ENCODE results near the gene ENTPD7.

Gene ENTPD7

GRCh38 chr10:99659031-99659867 lies at the start of gene ENTPD7:
Gene ENTPD7 (plus strand): TSS chr10:99659509. CDS start chr10:99659957, 448 bp downstream.
- H3K9ac ChIP-seq (ENCODE audit: low read length) = peak within 1 kb of the TSS; percentile 82
- H3K9me3 ChIP-seq (ENCODE audit: control insufficient read depth, low read length) = no peaks in the 10 kb centered on the region
- peaks cover 10% of the 10 kb centered on the region for H3K4me1 ChIP-seq (ENCODE audit: control insufficient read depth, insufficient read depth, low read length)
- no peaks in the 10 kb centered on the region for H3K27me3 ChIP-seq (ENCODE audit: control insufficient read depth, insufficient read depth, low read length)
- no peaks in the 10 kb centered on the region for H3K36me3 ChIP-seq (ENCODE audit: control insufficient read depth, insufficient read depth, low read length)
- H3K4me3 ChIP-seq (ENCODE audit: low read length) = peak within 1 kb of the TSS; percentile 81

DNA sequence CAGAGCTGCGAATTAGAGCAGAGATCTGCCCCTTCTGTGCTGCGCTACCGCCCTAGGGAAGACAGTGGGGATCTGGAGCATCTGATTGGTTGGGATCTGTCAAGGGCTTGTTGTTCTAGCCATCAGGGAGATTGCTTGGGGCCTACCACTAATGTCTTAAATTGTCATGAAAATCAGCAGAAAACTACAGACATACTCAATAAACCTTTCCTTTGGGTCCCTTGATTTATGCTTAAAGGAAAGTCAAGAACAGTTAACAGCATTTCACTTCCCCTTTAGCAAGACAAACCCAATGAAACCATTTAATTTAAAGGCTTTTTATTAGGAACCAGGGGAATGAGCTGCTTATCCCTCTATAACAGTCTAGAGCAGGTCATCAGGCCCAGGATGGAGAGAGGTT lies 49.1 kb upstream of the ENTPD7 start:
- H3K4me1 ChIP-seq (ENCODE audit: control insufficient read depth, insufficient read depth, low read length) = no peaks in the 10 kb centered on the region
- H3K27me3 ChIP-seq (ENCODE audit: control insufficient read depth, insufficient read depth, low read length) = no peaks in the 10 kb centered on the region
- peaks cover 5% of the 10 kb centered on the region for H3K36me3 ChIP-seq (ENCODE audit: control insufficient read depth, insufficient read depth, low read length)
- no peak overlapping the region for H3K9ac ChIP-seq (ENCODE audit: low read length)
- no peaks in the 10 kb centered on the region for H3K9me3 ChIP-seq (ENCODE audit: control insufficient read depth, low read length)
- H3K4me3 ChIP-seq (ENCODE audit: low read length) = no peak overlapping the region

GRCh38 chr10:99611326-99611725 lies 48.0 kb upstream of the ENTPD7 start:
- no peaks in the 10 kb centered on the region for H3K4me1 ChIP-seq (ENCODE audit: control insufficient read depth, insufficient read depth, low read length)
- H3K36me3 ChIP-seq (ENCODE audit: control insufficient read depth, insufficient read depth, low read length) = peaks cover 5% of the 10 kb centered on the region
- no peaks in the 10 kb centered on the region for H3K9me3 ChIP-seq (ENCODE audit: control insufficient read depth, low read length)
- no peaks in the 10 kb centered on the region for H3K27me3 ChIP-seq (ENCODE audit: control insufficient read depth, insufficient read depth, low read length)
- H3K9ac ChIP-seq (ENCODE audit: low read length) = no peak overlapping the region
- no peak overlapping the region for H3K4me3 ChIP-seq (ENCODE audit: low read length)

- H3K27me3 ChIP-seq (ENCODE audit: control insufficient read depth, insufficient read depth, low read length) = no peaks in the 10 kb centered on the region
- H3K9me3 ChIP-seq (ENCODE audit: control insufficient read depth, low read length) = no peaks in the 10 kb centered on the region
- H3K4me1 ChIP-seq (ENCODE audit: control insufficient read depth, insufficient read depth, low read length) = peaks cover 4% of the 10 kb centered on the region
- no peak overlapping the region for H3K9ac ChIP-seq (ENCODE audit: low read length)
- H3K36me3 ChIP-seq (ENCODE audit: control insufficient read depth, insufficient read depth, low read length) = peaks cover 5% of the 10 kb centered on the region
- no peak overlapping the region for H3K4me3 ChIP-seq (ENCODE audit: low read length)
Measured at GRCh38 chr10:99612167-99612831, 47.0 kb upstream of the ENTPD7 start.

DNA sequence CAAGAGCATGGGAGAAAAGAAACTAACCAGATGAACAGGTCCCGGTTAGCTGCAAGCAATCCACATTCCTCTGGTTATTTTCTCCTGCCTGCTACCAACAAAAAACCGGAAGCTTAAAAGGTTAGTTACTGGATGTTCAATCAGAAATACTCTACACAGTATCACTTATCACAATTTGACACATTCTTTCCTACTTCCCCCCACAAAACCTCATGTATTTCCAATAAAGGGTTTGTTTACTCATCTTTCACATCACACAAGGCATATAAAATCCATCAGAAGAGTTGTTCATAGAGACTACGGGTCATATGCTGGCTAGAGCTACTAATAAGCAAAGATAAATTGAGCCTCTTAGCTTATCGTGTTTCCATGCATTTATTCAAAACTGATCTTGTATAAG lies 43.9 kb upstream of the ENTPD7 start:
- peaks cover 5% of the 10 kb centered on the region for H3K36me3 ChIP-seq (ENCODE audit: control insufficient read depth, insufficient read depth, low read length)
- no peaks in the 10 kb centered on the region for H3K27me3 ChIP-seq (ENCODE audit: control insufficient read depth, insufficient read depth, low read length)
- H3K9ac ChIP-seq (ENCODE audit: low read length) = no peak overlapping the region
- peaks cover 19% of the 10 kb centered on the region for H3K4me1 ChIP-seq (ENCODE audit: control insufficient read depth, insufficient read depth, low read length)
- H3K9me3 ChIP-seq (ENCODE audit: control insufficient read depth, low read length) = no peaks in the 10 kb centered on the region
- no peak overlapping the region for H3K4me3 ChIP-seq (ENCODE audit: low read length)

DNA sequence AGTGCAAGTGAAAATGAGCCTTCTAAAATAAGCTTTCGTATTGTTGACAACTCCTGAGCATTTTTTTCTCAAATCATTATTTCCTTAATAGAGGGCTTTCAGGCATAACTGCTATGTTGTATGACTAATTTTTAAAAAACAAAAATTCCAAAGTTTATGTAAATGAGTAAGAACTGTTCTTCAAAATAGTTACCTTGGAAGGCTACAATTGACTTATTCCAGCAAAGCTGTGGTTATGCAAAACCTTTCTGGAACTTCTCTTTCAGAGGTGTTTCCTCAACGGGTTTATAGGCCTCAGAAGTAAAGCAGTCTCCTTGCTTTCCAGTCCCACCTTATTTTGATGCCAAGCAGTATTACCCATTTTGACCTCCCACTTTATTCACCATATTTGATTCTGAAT lies 41.6 kb upstream of the ENTPD7 start:
- no peak overlapping the region for H3K4me3 ChIP-seq (ENCODE audit: low read length)
- no peaks in the 10 kb centered on the region for H3K9me3 ChIP-seq (ENCODE audit: control insufficient read depth, low read length)
- H3K4me1 ChIP-seq (ENCODE audit: control insufficient read depth, insufficient read depth, low read length) = peaks cover 28% of the 10 kb centered on the region
- peak overlapping the region; percentile 71 for H3K9ac ChIP-seq (ENCODE audit: low read length)
- H3K27me3 ChIP-seq (ENCODE audit: control insufficient read depth, insufficient read depth, low read length) = no peaks in the 10 kb centered on the region
- peaks cover 4% of the 10 kb centered on the region for H3K36me3 ChIP-seq (ENCODE audit: control insufficient read depth, insufficient read depth, low read length)

- Histone ChIP-seq H3K9me3 (ENCODE audit: control insufficient read depth, low read length) (no peaks in the 10 kb centered on the region), H3K36me3 (ENCODE audit: control insufficient read depth, insufficient read depth, low read length) (no peaks in the 10 kb centered on the region), H3K4me3 (ENCODE audit: low read length) (peak overlapping the region; percentile 43), H3K27me3 (ENCODE audit: control insufficient read depth, insufficient read depth, low read length) (no peaks in the 10 kb centered on the region), H3K9ac (ENCODE audit: low read length) (peak overlapping the region; percentile 71), H3K4me1 (ENCODE audit: control insufficient read depth, insufficient read depth, low read length) (peaks cover 28% of the 10 kb centered on the region)
Measured at GRCh38 chr10:99619090-99619800, 40.1 kb upstream of the ENTPD7 start.

GRCh38 chr10:99619851-99620710 lies 39.2 kb upstream of the ENTPD7 start, which contains the start of gene SLC25A28:
Gene SLC25A28 (minus strand): TSS chr10:99620439. CDS start chr10:99620335, 104 bp downstream.
- H3K27me3 ChIP-seq (ENCODE audit: control insufficient read depth, insufficient read depth, low read length) = no peaks in the 10 kb centered on the region
- peak within 1 kb of the TSS; percentile 85 for H3K9ac ChIP-seq (ENCODE audit: low read length)
- peak within 1 kb of the TSS; percentile 80 for H3K4me3 ChIP-seq (ENCODE audit: low read length)
- H3K9me3 ChIP-seq (ENCODE audit: control insufficient read depth, low read length) = no peaks in the 10 kb centered on the region
- H3K36me3 ChIP-seq (ENCODE audit: control insufficient read depth, insufficient read depth, low read length) = no peaks in the 10 kb centered on the region
- peaks cover 28% of the 10 kb centered on the region for H3K4me1 ChIP-seq (ENCODE audit: control insufficient read depth, insufficient read depth, low read length)

GRCh38 chr10:99620711-99621453 lies 38.4 kb upstream of the ENTPD7 start:
- no peaks in the 10 kb centered on the region for H3K9me3 ChIP-seq (ENCODE audit: control insufficient read depth, low read length)
- H3K4me3 ChIP-seq (ENCODE audit: low read length) = peak overlapping the region; percentile 80
- H3K9ac ChIP-seq (ENCODE audit: low read length) = peak overlapping the region; percentile 85
- H3K27me3 ChIP-seq (ENCODE audit: control insufficient read depth, insufficient read depth, low read length) = no peaks in the 10 kb centered on the region
- no peaks in the 10 kb centered on the region for H3K36me3 ChIP-seq (ENCODE audit: control insufficient read depth, insufficient read depth, low read length)
- H3K4me1 ChIP-seq (ENCODE audit: control insufficient read depth, insufficient read depth, low read length) = peaks cover 28% of the 10 kb centered on the region

DNA sequence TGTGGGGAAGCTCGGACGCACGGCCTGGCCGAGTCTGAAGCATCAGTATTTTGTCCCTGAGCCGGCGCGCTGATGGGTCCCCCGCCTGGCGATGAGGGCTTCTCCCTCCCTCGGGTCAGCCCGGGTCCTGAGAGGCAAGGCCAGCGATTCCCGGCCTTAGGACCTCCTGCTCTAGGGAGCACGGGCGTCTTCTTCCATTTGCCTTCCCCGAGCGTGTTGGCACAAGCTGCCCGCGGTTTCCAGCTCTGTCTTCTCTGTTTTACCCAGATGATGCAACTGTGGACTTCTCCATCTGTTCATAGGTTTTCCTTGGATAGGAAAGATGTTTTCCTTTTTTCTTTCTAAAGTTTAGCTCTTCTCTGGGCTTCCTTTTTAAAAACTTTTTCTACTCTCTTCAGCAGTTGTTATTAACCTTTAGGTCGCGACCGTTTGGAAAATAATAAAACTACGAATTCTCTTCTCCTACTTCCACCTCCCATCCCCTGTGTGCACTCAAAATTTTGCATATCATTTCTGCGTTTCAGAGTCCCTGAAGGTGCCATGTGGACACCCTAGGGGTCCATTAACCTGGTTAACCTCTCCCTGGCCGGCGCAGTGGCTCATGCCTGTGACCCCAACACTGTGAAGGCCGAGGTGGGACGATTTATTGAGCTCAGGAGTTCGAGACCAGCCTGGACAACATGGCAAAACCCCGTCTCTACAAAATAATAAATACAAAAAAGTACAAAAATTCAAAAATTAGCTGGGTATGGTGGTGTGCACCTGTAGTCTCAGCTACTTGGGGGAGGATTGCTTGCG lies 37.7 kb upstream of the ENTPD7 start:
- peaks cover 28% of the 10 kb centered on the region for H3K4me1 ChIP-seq (ENCODE audit: control insufficient read depth, insufficient read depth, low read length)
- H3K27me3 ChIP-seq (ENCODE audit: control insufficient read depth, insufficient read depth, low read length) = no peaks in the 10 kb centered on the region
- no peaks in the 10 kb centered on the region for H3K9me3 ChIP-seq (ENCODE audit: control insufficient read depth, low read length)
- peak overlapping the region; percentile 85 for H3K9ac ChIP-seq (ENCODE audit: low read length)
- no peaks in the 10 kb centered on the region for H3K36me3 ChIP-seq (ENCODE audit: control insufficient read depth, insufficient read depth, low read length)
- H3K4me3 ChIP-seq (ENCODE audit: low read length) = peak overlapping the region; percentile 80

All from mucosa of stomach (tissue), 1 donor.